Effector CD8-positive, alpha-beta T cell (primary cell): ENCODE data around the gene RSPH1.

Experiments
- DNase-seq: peaks from one replicate; lab custom pipeline; 2025; lab: John Stamatoyannopoulos, UW

Gene RSPH1

GRCh38 chr21:42466700-42467099, 29.3 kb downstream of the RSPH1 start:
- no peak for DNase-seq

- DNase-seq: no peak
These were observed 30.3 kb downstream of the RSPH1 start for GRCh38 chr21:42465803-42466127.

GRCh38 chr21:42465008-42465802, 30.8 kb downstream of the RSPH1 start:
- no peak for DNase-seq

- DNase-seq: peak; percentile 33
These were observed 32.0 kb downstream of the RSPH1 start for GRCh38 chr21:42463861-42464515.

- no peak for DNase-seq
These were observed 33.8 kb downstream of the RSPH1 start for GRCh38 chr21:42461881-42462877.

- DNase-seq: no peak
These were observed 34.9 kb downstream of the RSPH1 start for GRCh38 chr21:42461185-42461520.

GRCh38 chr21:42460391-42461184, 35.4 kb downstream of the RSPH1 start:
- peak; percentile 26 for DNase-seq

- no peak for DNase-seq
These were observed 36.3 kb downstream of the RSPH1 start for GRCh38 chr21:42459546-42460215.

- no peak for DNase-seq
These were observed 37.0 kb downstream of the RSPH1 start for GRCh38 chr21:42459082-42459460.

- DNase-seq: no peak
These were observed 39.6 kb downstream of the RSPH1 start for GRCh38 chr21:42456457-42456856.

GRCh38 chr21:42455754-42456440, 40.1 kb downstream of the RSPH1 start:
- no peak for DNase-seq

- no peak for DNase-seq
These were observed 40.8 kb downstream of the RSPH1 start for GRCh38 chr21:42455196-42455595.

- no peak for DNase-seq
These were observed 41.2 kb downstream of the RSPH1 start for GRCh38 chr21:42454786-42455185.

GRCh38 chr21:42453986-42454570, 41.9 kb downstream of the RSPH1 start:
- DNase-seq: no peak

GRCh38 chr21:42453224-42453985, 42.6 kb downstream of the RSPH1 start:
- no peak for DNase-seq

- no peak for DNase-seq
These were observed 43.4 kb downstream of the RSPH1 start for GRCh38 chr21:42452401-42453223.

- DNase-seq: no peak
These were observed 44.1 kb downstream of the RSPH1 start for GRCh38 chr21:42451941-42452340.

GRCh38 chr21:42448686-42449085, 47.3 kb downstream of the RSPH1 start:
- DNase-seq: no peak

GRCh38 chr21:42447732-42448131, 48.3 kb downstream of the RSPH1 start:
- no peak for DNase-seq
